HCT116 (cell line): ENCODE data around the gene ZNF512. TPM values are rescaled to one million over a fixed set of nuclear protein-coding genes. Genes with fewer than 3 reads are reported as not detected.

ENCODE experiments used
- ATAC-seq: fragments of 200-7000 bp; cut with Tn5 transposase; 2 replicates; pipeline ENCODE4 v1.9.1; 2020; ENCODE audit warnings: mild to moderate bottlenecking, moderate library complexity
- BruUV-seq: library from RNA; stranded (reverse); fragments of 400-500 nt; replicated peaks from 2 replicates; lab custom pipeline; 2021; lab: Mats Ljungman, UMichigan
- CTCF ChIA-PET: fragments of 300-600 bp; sonication (Branson Sonifier 250); formaldehyde crosslinking; loops from one replicate; lab custom pipeline; 2021; ENCODE audit warnings: antibody characterized with exemption; lab: Charles Lee
- POLR2A ChIA-PET: fragments of 300-600, 350-600 bp; sonication (Branson Sonifier 250); formaldehyde crosslinking; loops from one replicate; lab custom pipeline; 2021; ENCODE audit warnings: antibody characterized with exemption; lab: Charles Lee
- RAD21 ChIA-PET, 2 experiments: fragments of 300-600 bp; sonication (Branson Sonifier 250); formaldehyde crosslinking; loops; one replicate each; lab custom pipeline; 2023; ENCODE audit warnings: low total read pairs in 2 of 2; ENCODE audit not compliant: uncharacterized antibody in 2 of 2, unreplicated experiment in 2 of 2, low non-redundant PET in 1 of 2; lab: Charles Lee
- DNase-seq: peaks from one replicate; pipeline ENCODE4 v3.0.0-alpha.2; 2010; ENCODE audit warnings: low read depth, low spot score
- H2AFZ ChIP-seq: fragments of 200-600 bp; shearing (Covaris generic), sonication (generic); 2 replicates; pipeline ENCODE4 v1.6.1; 2017; ENCODE audit warnings: low read depth, mixed run types, mixed read lengths, antibody characterized with exemption, low read length; ENCODE audit not compliant: poor library complexity, severe bottlenecking
- H3K27ac ChIP-seq: 2 replicates; pipeline ENCODE4 v1.5.1; 2012; ENCODE audit warnings: low read depth, low read length
- H3K27me3 ChIP-seq: fragments of 200-600 bp; sonication (generic); 2 replicates; pipeline ENCODE4 v1.6.1; 2016; ENCODE audit warnings: mixed run types, low read length, mixed read lengths; ENCODE audit not compliant: insufficient read depth
- H3K36me3 ChIP-seq, 2 experiments: fragments of 200-500 bp in 1 of 2; fragments of 200-600 bp in 1 of 2; sonication (Bioruptor generic) in 1 of 2; sonication (generic) in 1 of 2; 2 replicates each; pipeline versions ENCODE4 v1.5.1 to v1.6.1; 2014 to 2016; ENCODE audit warnings: low read length in 2 of 2, inconsistent platforms in 1 of 2, mixed read lengths in 1 of 2, mixed run types in 1 of 2; ENCODE audit not compliant: insufficient read depth in 2 of 2, control insufficient read depth in 1 of 2
- H3K4me1 ChIP-seq, 2 experiments: fragments of 200-600 bp in 1 of 2; sonication (generic) in 1 of 2; 2 replicates each; pipeline versions ENCODE4 v1.5.1 to v1.6.1; 2012 to 2017; ENCODE audit warnings: low read length in 2 of 2, inconsistent platforms in 1 of 2, mild to moderate bottlenecking in 1 of 2, mixed read lengths in 1 of 2, mixed run types in 1 of 2, moderate library complexity in 1 of 2; ENCODE audit not compliant: insufficient read depth in 2 of 2, control insufficient read depth in 1 of 2
- H3K4me2 ChIP-seq: fragments of 200-600 bp; sonication (generic); 2 replicates; pipeline ENCODE4 v1.6.1; 2017; ENCODE audit warnings: mixed run types, low read length, mixed read lengths
- H3K4me3 ChIP-seq, 2 experiments: fragments of 200-600 bp in 1 of 2; sonication (generic) in 1 of 2; replicated peaks in 1 of 2; 2 replicates each; pipeline ENCODE4 v1.5.1; 2011 to 2016; ENCODE audit warnings: low read length in 2 of 2, control low read depth in 1 of 2, low read depth in 1 of 2, mild to moderate bottlenecking in 1 of 2, mixed read lengths in 1 of 2, mixed run types in 1 of 2
- H3K79me2 ChIP-seq: fragments of 200-600 bp; sonication (generic); 2 replicates; pipeline ENCODE4 v1.6.1; 2017; ENCODE audit warnings: mild to moderate bottlenecking, mixed run types, low read length, moderate library complexity, mixed read lengths; ENCODE audit not compliant: insufficient read depth
- H3K9ac ChIP-seq: fragments of 200-600 bp; sonication (generic); 2 replicates; pipeline ENCODE4 v1.6.1; 2016; ENCODE audit warnings: low read length, mixed read lengths
- H3K9me2 ChIP-seq: fragments of 200-600 bp; sonication (generic), shearing (Covaris generic); 2 replicates; pipeline ENCODE4 v1.6.1; 2017; ENCODE audit warnings: mixed run types, mild to moderate bottlenecking, moderate library complexity; ENCODE audit not compliant: insufficient read depth
- H3K9me3 ChIP-seq, 2 experiments: fragments of 200-500 bp in 1 of 2; fragments of 200-600 bp in 1 of 2; sonication (Bioruptor generic) in 1 of 2; sonication (generic) in 1 of 2; 2 replicates each; pipeline ENCODE4 v1.6.1; 2014 to 2017; ENCODE audit warnings: low read length in 2 of 2, mixed read lengths in 2 of 2, inconsistent platforms in 1 of 2, low read depth in 1 of 2, mild to moderate bottlenecking in 1 of 2, mixed run types in 1 of 2, moderate library complexity in 1 of 2; ENCODE audit not compliant: control insufficient read depth in 1 of 2, insufficient read depth in 1 of 2
- H4K20me1 ChIP-seq: fragments of 200-600 bp; sonication (generic), shearing (Covaris generic); 2 replicates; pipeline ENCODE4 v1.6.1; 2017; ENCODE audit warnings: mixed run types, mild to moderate bottlenecking, moderate library complexity; ENCODE audit not compliant: insufficient read depth
- ATF3 ChIP-seq: IDR thresholded peaks from 2 replicates; pipeline ENCODE4 v1.6.1; 2012
- EZH2 ChIP-seq: fragments of 200-600 bp; sonication (generic); IDR thresholded peaks from 2 replicates; pipeline ENCODE4 v1.6.1; 2017; ENCODE audit warnings: antibody characterized with exemption, mixed run types
- EZH2phosphoT487 ChIP-seq: fragments of 200-600 bp; IDR thresholded peaks from 2 replicates; pipeline ENCODE4 v1.6.1; 2018; ENCODE audit warnings: antibody characterized with exemption, borderline replicate concordance
- FOSL1 ChIP-seq: IDR thresholded peaks from 2 replicates; pipeline ENCODE4 v1.6.1; 2012; ENCODE audit warnings: low read depth
- MAX ChIP-seq: IDR thresholded peaks from 2 replicates; pipeline ENCODE4 v1.6.1; 2012
- REST ChIP-seq: IDR thresholded peaks from 2 replicates; pipeline ENCODE4 v1.6.1; 2012; ENCODE audit warnings: low read depth
- SIN3A ChIP-seq: IDR thresholded peaks from 2 replicates; pipeline ENCODE4 v1.6.1; 2012; ENCODE audit warnings: low read depth
- SP1 ChIP-seq: IDR thresholded peaks from 2 replicates; pipeline ENCODE4 v1.6.1; 2012; ENCODE audit warnings: low read depth
- SRF ChIP-seq: IDR thresholded peaks from 2 replicates; pipeline ENCODE4 v1.6.1; 2012; ENCODE audit warnings: low read depth
- YY1 ChIP-seq: IDR thresholded peaks from 2 replicates; pipeline ENCODE4 v1.6.1; 2011; ENCODE audit warnings: low read length, low read depth, moderate library complexity, mild to moderate bottlenecking; ENCODE audit not compliant: insufficient replicate concordance; ENCODE audit errors: extremely low read depth
- ZBTB33 ChIP-seq: IDR thresholded peaks from 2 replicates; pipeline ENCODE4 v1.6.1; 2011; ENCODE audit warnings: mild to moderate bottlenecking, low read length, moderate library complexity; ENCODE audit not compliant: insufficient replicate concordance; ENCODE audit errors: extremely low read depth
- ZFX ChIP-seq: fragments of 450-650 bp; IDR thresholded peaks from 2 replicates; pipeline ENCODE4 v1.6.1; 2017
- ZNF274 ChIP-seq: fragments of 200-500 bp; sonication (Bioruptor generic); IDR thresholded peaks from 2 replicates; pipeline ENCODE4 v1.6.1; 2014; ENCODE audit warnings: mild to moderate bottlenecking, low read depth, low read length, inconsistent platforms
- intact Hi-C: fragments of 100-400 bp; cut with micrococcal nuclease; formaldehyde crosslinking; loops from 2 replicates; pipeline ENCODE4 v1.10.0; 2022
- total RNA-seq: library from RNA; stranded (reverse); gene quantifications from one replicate; pipeline ENCODE4 v1.2.1, GENCODE V29; 2021; ENCODE audit not compliant: unreplicated experiment

ZNF512 gene
- total RNA-seq, 1 experiment from 2014 or later, result 33.0 TPM

- no peak for ATAC-seq
- no peaks in the 10 kb centered on the region for H3K79me2 ChIP-seq
- H3K9me3 ChIP-seq, result no peaks in the 10 kb centered on the region
- no peak overlapping the region for H3K9ac ChIP-seq
- no peak overlapping the region for H3K4me3 ChIP-seq
- no TSS peak for BruUV-seq
- H2AFZ ChIP-seq, result no peak overlapping the region
- RAD21 ChIA-PET, result no interaction called here
- no peak for DNase-seq
- H3K27me3 ChIP-seq, result no peaks in the 10 kb centered on the region
- no peaks in the 10 kb centered on the region for H3K9me2 ChIP-seq
- H3K27ac ChIP-seq, result no peak overlapping the region
- no peak overlapping the region for H3K4me2 ChIP-seq
- CTCF ChIA-PET, result no interaction called here
- H4K20me1 ChIP-seq, result no peaks in the 10 kb centered on the region
- POLR2A ChIA-PET, result no interaction called here
- intact Hi-C loops, result no loop called here
- TF ChIP-seq MAX (no peak), YY1 (no peak), FOSL1 (no peak), SIN3A (no peak), SP1 (no peak), EZH2phosphoT487 (no peak), ATF3 (no peak), SRF (no peak), EZH2 (no peak), ZNF274 (no peak), ZBTB33 (no peak), REST (no peak), ZFX (no peak)
- H3K36me3 ChIP-seq, result no peaks in the 10 kb centered on the region
- H3K4me1 ChIP-seq, result no peaks in the 10 kb centered on the region
Observed at GRCh38 chr2:27559228-27559627, 23.6 kb upstream of the ZNF512 start.
